GM19395 (cell line): ENCODE measurements around the gene NPPA.

Experiments
- ATAC-seq: cut with Tn5 transposase; IDR thresholded peaks from one replicate; pipeline ENCODE4 v1.9.1; 2021; ENCODE audit warnings: mild to moderate bottlenecking, moderate library complexity; ENCODE audit not compliant: unreplicated experiment

Gene NPPA

GRCh38 chr1:11845641-11846335 is 1.8 kb downstream of the NPPA start:
- no peak for ATAC-seq

- no peak for ATAC-seq
Observed at GRCh38 chr1:11842154-11843041, 5.2 kb downstream of the NPPA start.

GRCh38 chr1:11841245-11842153 is 6.1 kb downstream of the NPPA start:
- no peak for ATAC-seq

- ATAC-seq, result no peak
Observed at GRCh38 chr1:11839727-11840705, 7.6 kb downstream of the NPPA start.

- ATAC-seq, result no peak
Observed at GRCh38 chr1:11838349-11839272, 9.0 kb downstream of the NPPA start.

GRCh38 chr1:11837767-11838348 is 9.7 kb downstream of the NPPA start:
- no peak for ATAC-seq

GRCh38 chr1:11836955-11837766 is 10.4 kb downstream of the NPPA start:
- ATAC-seq, result no peak

- ATAC-seq, result no peak
Observed at GRCh38 chr1:11835441-11836225, 11.9 kb downstream of the NPPA start.

- ATAC-seq, result no peak
Observed at GRCh38 chr1:11833900-11834299, 13.7 kb downstream of the NPPA start.

GRCh38 chr1:11833497-11833896 is 14.1 kb downstream of the NPPA start:
- ATAC-seq, result no peak

GRCh38 chr1:11831945-11832725 is 15.4 kb downstream of the NPPA start:
- ATAC-seq, result no peak

- no peak for ATAC-seq
Observed at GRCh38 chr1:11828511-11828910, 19.1 kb downstream of the NPPA start.

- ATAC-seq, result no peak
Observed at GRCh38 chr1:11826946-11827345, 20.6 kb downstream of the NPPA start.

GRCh38 chr1:11825131-11825530 is 22.5 kb downstream of the NPPA start:
- no peak for ATAC-seq

GRCh38 chr1:11823366-11824137 is 24.0 kb downstream of the NPPA start:
- ATAC-seq, result no peak
